ENCODE measurements around the gene PRPF40B.

DNA sequence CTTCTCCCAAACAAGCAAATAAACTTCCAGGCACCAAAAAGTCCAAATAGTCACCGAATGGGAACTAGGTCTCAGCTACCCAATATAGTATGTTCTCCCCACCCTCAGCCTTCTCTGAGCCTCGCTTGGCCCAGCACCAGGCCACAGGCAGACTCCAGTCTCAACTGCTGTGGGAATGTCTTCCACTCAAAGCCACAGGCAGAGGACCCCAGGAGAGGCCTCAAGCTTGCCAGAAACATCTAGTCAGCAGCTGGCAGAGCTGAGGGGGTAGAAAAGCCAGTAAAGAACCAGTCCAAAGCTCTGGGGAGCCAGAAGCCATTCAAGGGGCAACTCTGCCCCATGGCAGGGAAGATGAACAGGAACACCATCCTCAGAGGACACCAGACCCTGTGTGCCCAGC lies 42.0 kb downstream of the PRPF40B start:
- TF ChIP-seq NAIF1 (CRISPR knock-in tag; IDR thresholded peaks at IDR 0.05; ENCODE audit: borderline replicate concordance): no peak
- TF ChIP-seq, protein P1, sequence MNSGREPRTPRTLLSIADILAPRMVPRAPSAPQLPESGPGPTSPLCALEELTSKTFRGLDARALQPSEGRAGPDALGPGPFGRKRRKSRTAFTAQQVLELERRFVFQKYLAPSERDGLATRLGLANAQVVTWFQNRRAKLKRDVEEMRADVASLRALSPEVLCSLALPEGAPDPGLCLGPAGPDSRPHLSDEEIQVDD (CRISPR knock-in tag; IDR thresholded peaks at IDR 0.05; ENCODE audit: borderline replicate concordance): no peak
- no peak for TF ChIP-seq BCL6 (CRISPR knock-in tag; IDR thresholded peaks at IDR 0.05)
- no peak for TF ChIP-seq TBP (CRISPR knock-in tag; IDR thresholded peaks at IDR 0.05)
- TF ChIP-seq RXRA (CRISPR knock-in tag; IDR thresholded peaks at IDR 0.05): no peak
- TF ChIP-seq, protein P2, sequence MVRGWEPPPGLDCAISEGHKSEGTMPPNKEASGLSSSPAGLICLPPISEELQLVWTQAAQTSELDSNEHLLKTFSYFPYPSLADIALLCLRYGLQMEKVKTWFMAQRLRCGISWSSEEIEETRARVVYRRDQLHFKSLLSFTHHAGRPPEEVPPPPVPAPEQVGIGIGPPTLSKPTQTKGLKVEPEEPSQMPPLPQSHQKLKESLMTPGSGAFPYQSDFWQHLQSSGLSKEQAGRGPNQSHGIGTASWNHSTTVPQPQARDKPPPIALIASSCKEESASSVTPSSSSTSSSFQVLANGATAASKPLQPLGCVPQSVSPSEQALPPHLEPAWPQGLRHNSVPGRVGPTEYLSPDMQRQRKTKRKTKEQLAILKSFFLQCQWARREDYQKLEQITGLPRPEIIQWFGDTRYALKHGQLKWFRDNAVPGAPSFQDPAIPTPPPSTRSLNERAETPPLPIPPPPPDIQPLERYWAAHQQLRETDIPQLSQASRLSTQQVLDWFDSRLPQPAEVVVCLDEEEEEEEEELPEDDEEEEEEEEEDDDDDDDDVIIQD (CRISPR knock-in tag; IDR thresholded peaks at IDR 0.05; ENCODE audit: low read depth): no peak
- TF ChIP-seq, protein P3, sequence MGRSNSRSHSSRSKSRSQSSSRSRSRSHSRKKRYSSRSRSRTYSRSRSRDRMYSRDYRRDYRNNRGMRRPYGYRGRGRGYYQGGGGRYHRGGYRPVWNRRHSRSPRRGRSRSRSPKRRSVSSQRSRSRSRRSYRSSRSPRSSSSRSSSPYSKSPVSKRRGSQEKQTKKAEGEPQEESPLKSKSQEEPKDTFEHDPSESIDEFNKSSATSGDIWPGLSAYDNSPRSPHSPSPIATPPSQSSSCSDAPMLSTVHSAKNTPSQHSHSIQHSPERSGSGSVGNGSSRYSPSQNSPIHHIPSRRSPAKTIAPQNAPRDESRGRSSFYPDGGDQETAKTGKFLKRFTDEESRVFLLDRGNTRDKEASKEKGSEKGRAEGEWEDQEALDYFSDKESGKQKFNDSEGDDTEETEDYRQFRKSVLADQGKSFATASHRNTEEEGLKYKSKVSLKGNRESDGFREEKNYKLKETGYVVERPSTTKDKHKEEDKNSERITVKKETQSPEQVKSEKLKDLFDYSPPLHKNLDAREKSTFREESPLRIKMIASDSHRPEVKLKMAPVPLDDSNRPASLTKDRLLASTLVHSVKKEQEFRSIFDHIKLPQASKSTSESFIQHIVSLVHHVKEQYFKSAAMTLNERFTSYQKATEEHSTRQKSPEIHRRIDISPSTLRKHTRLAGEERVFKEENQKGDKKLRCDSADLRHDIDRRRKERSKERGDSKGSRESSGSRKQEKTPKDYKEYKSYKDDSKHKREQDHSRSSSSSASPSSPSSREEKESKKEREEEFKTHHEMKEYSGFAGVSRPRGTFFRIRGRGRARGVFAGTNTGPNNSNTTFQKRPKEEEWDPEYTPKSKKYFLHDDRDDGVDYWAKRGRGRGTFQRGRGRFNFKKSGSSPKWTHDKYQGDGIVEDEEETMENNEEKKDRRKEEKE (IDR thresholded peaks at IDR 0.05): no peak
- no peak for TF ChIP-seq ZKSCAN1 (IDR thresholded peaks at IDR 0.05; ENCODE audit: low read length)
- TF ChIP-seq SMARCC2 (IDR thresholded peaks at IDR 0.05): no peak
- no peak for TF ChIP-seq MAZ (IDR thresholded peaks at IDR 0.05; ENCODE audit: borderline replicate concordance, low read depth, low read length)
- TF ChIP-seq MAZ (CRISPR knock-in tag; IDR thresholded peaks at IDR 0.05; ENCODE audit: low read depth): no peak
- TF ChIP-seq, protein P4, sequence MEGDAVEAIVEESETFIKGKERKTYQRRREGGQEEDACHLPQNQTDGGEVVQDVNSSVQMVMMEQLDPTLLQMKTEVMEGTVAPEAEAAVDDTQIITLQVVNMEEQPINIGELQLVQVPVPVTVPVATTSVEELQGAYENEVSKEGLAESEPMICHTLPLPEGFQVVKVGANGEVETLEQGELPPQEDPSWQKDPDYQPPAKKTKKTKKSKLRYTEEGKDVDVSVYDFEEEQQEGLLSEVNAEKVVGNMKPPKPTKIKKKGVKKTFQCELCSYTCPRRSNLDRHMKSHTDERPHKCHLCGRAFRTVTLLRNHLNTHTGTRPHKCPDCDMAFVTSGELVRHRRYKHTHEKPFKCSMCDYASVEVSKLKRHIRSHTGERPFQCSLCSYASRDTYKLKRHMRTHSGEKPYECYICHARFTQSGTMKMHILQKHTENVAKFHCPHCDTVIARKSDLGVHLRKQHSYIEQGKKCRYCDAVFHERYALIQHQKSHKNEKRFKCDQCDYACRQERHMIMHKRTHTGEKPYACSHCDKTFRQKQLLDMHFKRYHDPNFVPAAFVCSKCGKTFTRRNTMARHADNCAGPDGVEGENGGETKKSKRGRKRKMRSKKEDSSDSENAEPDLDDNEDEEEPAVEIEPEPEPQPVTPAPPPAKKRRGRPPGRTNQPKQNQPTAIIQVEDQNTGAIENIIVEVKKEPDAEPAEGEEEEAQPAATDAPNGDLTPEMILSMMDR (CRISPR knock-in tag; IDR thresholded peaks at IDR 0.05): no peak

Measured in HepG2 (cell line).